Measurements from ENCODE around the gene AIPL1. TPM values are rescaled to one million over a fixed set of nuclear protein-coding genes. Genes with fewer than 3 reads are reported as not detected.

AIPL1 gene
- total and polyA plus RNA-seq, 2 donors (not counting 3 experiments of a cell fraction or from before 2014, with no cell fraction given) = not detected

DNA sequence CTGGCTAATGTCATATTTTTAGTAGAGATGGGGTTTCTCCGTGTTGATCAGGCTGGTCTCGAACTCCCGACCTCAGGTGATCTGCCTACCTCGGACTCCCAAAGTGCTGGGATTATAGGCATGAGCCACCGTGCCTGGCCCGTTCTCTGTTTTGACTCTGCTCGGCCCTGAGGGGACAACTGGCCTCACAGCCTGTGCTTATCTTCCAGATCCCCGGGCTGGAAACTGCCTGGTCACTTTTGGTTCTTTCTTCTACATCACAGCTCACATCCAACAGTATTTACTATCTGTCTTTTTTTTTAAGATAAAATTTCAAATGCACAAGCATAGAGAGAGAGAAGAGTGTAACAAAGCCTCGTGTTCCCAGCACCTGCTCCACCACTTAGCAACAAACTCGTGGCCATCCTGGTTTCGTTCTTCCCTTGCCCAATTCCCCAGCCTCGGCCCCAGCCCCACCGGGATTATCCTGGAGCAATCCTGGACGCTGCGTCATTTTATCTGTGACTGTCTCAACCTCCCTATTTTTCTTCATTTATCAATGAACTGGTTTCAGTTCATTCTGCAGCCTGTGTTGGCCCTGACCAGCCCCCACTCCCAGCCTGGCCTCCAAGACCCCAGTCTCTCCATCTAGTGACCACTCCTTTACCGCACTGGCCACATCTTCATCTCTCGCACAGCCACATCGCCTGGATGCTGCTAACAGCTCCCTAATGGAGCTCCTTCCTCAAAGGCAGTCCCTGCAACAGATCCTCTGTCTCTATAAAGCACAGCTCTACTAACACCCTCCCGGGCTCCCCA lies 30.5 kb upstream of the AIPL1 start:
- no peak overlapping the region for H3K9ac ChIP-seq (replicated peaks; ENCODE audit: extremely low read depth, insufficient read depth, low read length)
- H3K4me1 ChIP-seq (ENCODE audit: control insufficient read depth, extremely low read depth, insufficient read depth, low read length) = no peaks in the 10 kb centered on the region
- no peak for FAIRE-seq
- BruUV-seq (replicated peaks) = no TSS peak
- no peaks in the 10 kb centered on the region for H3K9me1 ChIP-seq (replicated peaks; ENCODE audit: control insufficient read depth, extremely low read depth, insufficient read depth, low read length)
- H3K4me2 ChIP-seq (ENCODE audit: insufficient read depth, low read length) = no peak overlapping the region
- TF ChIP-seq EZH2 (IDR thresholded peaks at IDR 0.05; ENCODE audit: borderline replicate concordance, low read depth, low read length, severe bottlenecking) (no peak), GATA2 (IDR thresholded peaks at IDR 0.05; ENCODE audit: insufficient read depth, insufficient read length, low read depth, low read length) (no peak), JUN (IDR thresholded peaks at IDR 0.05; ENCODE audit: borderline replicate concordance, insufficient read depth, insufficient read length, low read depth) (no peak), MYC (IDR thresholded peaks at IDR 0.05; ENCODE audit: low read depth, low read length) (no peak), FOS (IDR thresholded peaks at IDR 0.05; ENCODE audit: borderline replicate concordance, insufficient read depth, low read length) (no peak), POLR2AphosphoS5 (IDR thresholded peaks at IDR 0.05; ENCODE audit: insufficient read depth, low read depth, low read length) (no peak)
- TF ChIP-seq, protein P1, sequence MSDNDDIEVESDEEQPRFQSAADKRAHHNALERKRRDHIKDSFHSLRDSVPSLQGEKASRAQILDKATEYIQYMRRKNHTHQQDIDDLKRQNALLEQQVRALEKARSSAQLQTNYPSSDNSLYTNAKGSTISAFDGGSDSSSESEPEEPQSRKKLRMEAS (IDR thresholded peaks at IDR 0.05; ENCODE audit: insufficient read depth, insufficient read length) = no peak
- TF ChIP-seq, protein P2, sequence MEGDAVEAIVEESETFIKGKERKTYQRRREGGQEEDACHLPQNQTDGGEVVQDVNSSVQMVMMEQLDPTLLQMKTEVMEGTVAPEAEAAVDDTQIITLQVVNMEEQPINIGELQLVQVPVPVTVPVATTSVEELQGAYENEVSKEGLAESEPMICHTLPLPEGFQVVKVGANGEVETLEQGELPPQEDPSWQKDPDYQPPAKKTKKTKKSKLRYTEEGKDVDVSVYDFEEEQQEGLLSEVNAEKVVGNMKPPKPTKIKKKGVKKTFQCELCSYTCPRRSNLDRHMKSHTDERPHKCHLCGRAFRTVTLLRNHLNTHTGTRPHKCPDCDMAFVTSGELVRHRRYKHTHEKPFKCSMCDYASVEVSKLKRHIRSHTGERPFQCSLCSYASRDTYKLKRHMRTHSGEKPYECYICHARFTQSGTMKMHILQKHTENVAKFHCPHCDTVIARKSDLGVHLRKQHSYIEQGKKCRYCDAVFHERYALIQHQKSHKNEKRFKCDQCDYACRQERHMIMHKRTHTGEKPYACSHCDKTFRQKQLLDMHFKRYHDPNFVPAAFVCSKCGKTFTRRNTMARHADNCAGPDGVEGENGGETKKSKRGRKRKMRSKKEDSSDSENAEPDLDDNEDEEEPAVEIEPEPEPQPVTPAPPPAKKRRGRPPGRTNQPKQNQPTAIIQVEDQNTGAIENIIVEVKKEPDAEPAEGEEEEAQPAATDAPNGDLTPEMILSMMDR (IDR thresholded peaks at IDR 0.05; ENCODE audit: extremely low read depth in 1 of 2, insufficient read depth in 1 of 2, low read depth in 1 of 2, low read length in 2 of 2) = no peak
- ChIA-PET CTCF (no interaction called here), POLR2A (no interaction called here)
- H4K20me1 ChIP-seq (replicated peaks; ENCODE audit: control insufficient read depth, extremely low read depth, insufficient read depth, low read length) = no peaks in the 10 kb centered on the region
- intact Hi-C loops (cut with micrococcal nuclease) = no loop called here
- no peak overlapping the region for H2AFZ ChIP-seq (ENCODE audit: low read depth, low read length)
- no peak overlapping the region for H3K27ac ChIP-seq (ENCODE audit: insufficient read depth, low read depth, low read length)
- no peak for DNase-seq (ENCODE audit: low read depth, low spot score)
- H3K4me3 ChIP-seq (replicated peaks in 1 of 3; ENCODE audit: insufficient read depth in 1 of 3, low read depth in 1 of 3, low read length in 3 of 3) = no peak overlapping the region
- dilution Hi-C loops (cut with MboI; ENCODE audit: extremely low pct_ligation_motif_present, low sequenced_read_pairs) = no loop called here
- no peaks in the 10 kb centered on the region for H3K36me3 ChIP-seq (ENCODE audit: control insufficient read depth in 2 of 2, extremely low read depth in 1 of 2, insufficient read depth in 2 of 2, low read length in 2 of 2)
- no peaks in the 10 kb centered on the region for H3K27me3 ChIP-seq (ENCODE audit: control insufficient read depth in 2 of 2, insufficient read depth in 2 of 2, low read length in 2 of 2)
- H3K9me3 ChIP-seq (replicated peaks; ENCODE audit: control insufficient read depth, insufficient read depth, low read length) = no peaks in the 10 kb centered on the region
- H3K79me2 ChIP-seq (ENCODE audit: control insufficient read depth, insufficient read depth, low read length) = no peaks in the 10 kb centered on the region

All from endothelial cell of umbilical vein (primary cell).